ENCODE measurements around the gene BEND5.

Gene BEND5

DNA sequence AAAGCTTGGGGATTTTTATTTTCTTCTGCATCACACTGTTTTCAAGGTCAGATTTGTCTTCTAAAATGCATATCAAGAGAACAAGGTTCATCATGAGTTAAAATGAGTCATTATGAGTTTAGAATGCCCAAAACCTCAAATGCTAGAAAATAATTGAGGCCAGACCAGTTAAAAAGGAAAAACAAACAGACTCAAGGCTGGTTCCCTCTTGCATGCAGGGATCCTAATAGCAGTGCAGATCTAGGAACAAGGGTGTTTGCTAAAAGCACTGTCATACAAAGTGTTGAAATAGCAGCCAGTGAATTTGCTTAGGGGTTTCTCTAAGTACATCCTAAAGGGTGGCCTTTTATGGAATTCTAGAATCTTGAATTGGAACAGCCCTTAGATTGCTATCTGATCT is 15.3 kb downstream of the BEND5 start:
- TF ChIP-seq CTCF (IDR thresholded peaks at IDR 0.05; ENCODE audit: low read depth, low read length, missing control alignments): no peak
- Histone ChIP-seq H3K36me3 (replicated peaks) (no peaks in the 10 kb centered on the region), H3K4me3 (ENCODE audit: low read depth, low read length) (no peak overlapping the region), H3K27ac (no peak overlapping the region), H3K27me3 (replicated peaks) (no peaks in the 10 kb centered on the region)
- DNase-seq: no peak
- in situ Hi-C loops (cut with HindIII; ENCODE audit: low pct_ligation_motif_present, low sequenced_read_pairs): no loop called here

- in situ Hi-C loops (cut with HindIII; ENCODE audit: low pct_ligation_motif_present, low sequenced_read_pairs): no loop called here
- Histone ChIP-seq H3K4me3 (ENCODE audit: low read depth, low read length) (no peak overlapping the region), H3K36me3 (replicated peaks) (no peaks in the 10 kb centered on the region), H3K27ac (no peak overlapping the region), H3K27me3 (replicated peaks) (no peaks in the 10 kb centered on the region)
- DNase-seq: no peak
- no peak for TF ChIP-seq CTCF (IDR thresholded peaks at IDR 0.05; ENCODE audit: low read depth, low read length, missing control alignments)
Measured at GRCh38 chr1:48760857-48761256, 15.8 kb downstream of the BEND5 start.

DNA sequence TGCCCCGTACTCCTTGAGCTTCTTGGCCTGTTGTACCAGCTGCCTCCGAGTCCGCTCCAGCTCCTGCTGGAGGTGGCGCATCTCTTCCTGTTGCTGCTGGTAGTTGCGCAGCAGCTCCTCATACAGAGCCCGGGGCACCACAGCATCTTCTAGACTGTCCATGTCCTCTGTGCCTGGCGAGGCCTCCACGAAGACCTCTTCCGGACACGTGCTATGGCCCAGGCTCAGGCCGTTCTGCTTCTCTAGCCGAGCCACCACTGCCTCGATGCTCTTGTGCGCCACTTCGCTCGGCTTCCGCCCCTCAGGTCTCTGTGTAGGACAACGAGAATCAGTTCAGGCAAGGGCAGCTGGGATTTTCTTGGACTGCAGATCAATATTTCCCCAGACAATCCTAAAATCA is 17.7 kb downstream of the BEND5 start:
- Histone ChIP-seq H3K27ac (no peak overlapping the region), H3K36me3 (replicated peaks) (no peaks in the 10 kb centered on the region), H3K4me3 (ENCODE audit: low read depth, low read length) (no peak overlapping the region), H3K27me3 (replicated peaks) (no peaks in the 10 kb centered on the region)
- in situ Hi-C loops (cut with HindIII; ENCODE audit: low pct_ligation_motif_present, low sequenced_read_pairs): no loop called here
- DNase-seq: no peak
- no peak for TF ChIP-seq CTCF (IDR thresholded peaks at IDR 0.05; ENCODE audit: low read depth, low read length, missing control alignments)

GRCh38 chr1:48757363-48757762 is 19.3 kb downstream of the BEND5 start:
- TF ChIP-seq CTCF (IDR thresholded peaks at IDR 0.05; ENCODE audit: low read depth, low read length, missing control alignments): no peak
- no peak for DNase-seq

DNA sequence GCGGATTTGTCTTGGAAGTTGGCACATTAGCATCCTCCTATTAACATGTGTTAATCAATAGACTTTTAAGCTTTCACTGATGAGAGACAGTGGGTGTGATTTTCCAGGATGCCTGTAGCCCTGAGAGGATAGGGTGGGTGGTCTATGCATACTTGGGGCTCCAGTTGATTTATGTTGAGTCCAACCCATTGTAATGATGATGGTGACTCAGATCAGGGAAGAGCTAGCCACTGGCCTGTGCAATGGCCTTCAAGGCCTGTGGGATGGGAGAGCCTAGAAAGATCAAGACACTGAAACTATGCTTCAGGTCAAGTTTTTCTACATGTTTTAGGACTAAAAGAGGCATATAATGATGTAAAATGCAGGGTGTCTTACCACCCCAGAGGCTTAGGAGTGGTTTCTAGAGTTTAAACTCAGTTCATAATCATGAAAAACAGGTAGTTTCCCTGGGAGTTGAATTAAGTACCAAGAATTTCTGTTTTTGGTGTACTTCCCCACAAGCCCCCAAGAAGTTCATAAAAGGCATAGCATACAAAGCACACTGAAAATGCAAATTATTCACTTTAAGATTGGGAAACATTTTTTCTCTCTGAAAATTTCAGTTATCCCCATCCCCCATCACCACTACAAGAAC is 19.9 kb downstream of the BEND5 start:
- H3K36me3 ChIP-seq (replicated peaks): no peaks in the 10 kb centered on the region
- H3K27ac ChIP-seq: no peak overlapping the region
- no peak overlapping the region for H3K4me3 ChIP-seq (ENCODE audit: low read depth, low read length)
- no peaks in the 10 kb centered on the region for H3K27me3 ChIP-seq (replicated peaks)
- in situ Hi-C loops (cut with HindIII; ENCODE audit: low pct_ligation_motif_present, low sequenced_read_pairs): no loop called here
- no peak for DNase-seq
- TF ChIP-seq CTCF (IDR thresholded peaks at IDR 0.05; ENCODE audit: low read depth, low read length, missing control alignments): no peak

More at GRCh38 chr1:48757363-48757762, 19.3 kb downstream of the BEND5 start:
- no peaks in the 10 kb centered on the region for H3K36me3 ChIP-seq (replicated peaks)
- H3K27ac ChIP-seq: no peak overlapping the region
- in situ Hi-C loops (cut with HindIII; ENCODE audit: low pct_ligation_motif_present, low sequenced_read_pairs): no loop called here
- H3K27me3 ChIP-seq (replicated peaks): no peaks in the 10 kb centered on the region
- no peak overlapping the region for H3K4me3 ChIP-seq (ENCODE audit: low read depth, low read length)

DNA sequence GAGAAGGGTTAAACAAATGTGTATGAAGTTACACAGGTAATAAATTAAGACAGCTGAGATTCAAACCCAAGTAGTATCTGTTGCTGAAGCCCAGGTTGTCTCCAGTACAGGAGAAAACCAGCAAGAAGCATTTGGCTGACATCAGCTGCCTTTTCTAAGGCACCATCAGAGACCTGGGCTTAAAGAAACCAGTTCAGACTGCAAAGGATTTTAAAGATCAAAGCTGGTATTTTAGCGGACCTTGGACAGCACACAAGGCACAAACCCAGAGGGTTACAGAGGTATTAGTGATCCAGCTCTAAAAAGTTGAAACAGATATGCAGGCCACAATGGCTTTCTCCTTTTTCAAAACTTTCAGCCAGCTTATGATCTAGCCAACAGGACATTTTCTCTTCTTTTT is 23.4 kb downstream of the BEND5 start:
- TF ChIP-seq CTCF (IDR thresholded peaks at IDR 0.05; ENCODE audit: low read depth, low read length, missing control alignments): no peak
- no peak overlapping the region for H3K27ac ChIP-seq
- no peaks in the 10 kb centered on the region for H3K36me3 ChIP-seq (replicated peaks)
- no peaks in the 10 kb centered on the region for H3K27me3 ChIP-seq (replicated peaks)
- DNase-seq: no peak
- in situ Hi-C loops (cut with HindIII; ENCODE audit: low pct_ligation_motif_present, low sequenced_read_pairs): no loop called here
- no peak overlapping the region for H3K4me3 ChIP-seq (ENCODE audit: low read depth, low read length)

All from brain microvascular endothelial cell (primary cell).